ENCODE data around the gene TSPAN4.

- TF ChIP-seq CTCF (IDR thresholded peaks at IDR 0.05) (no peak), POLR2A (IDR thresholded peaks at IDR 0.05) (no peak), EP300 (IDR thresholded peaks at IDR 0.05) (no peak)
Measured at GRCh38 chr11:865462-866430, 23.1 kb downstream of the TSPAN4 start.

Data from stomach (tissue), 4 donors.